ENCODE measurements around the gene LRRTM4. TPM values are rescaled to one million over a fixed set of nuclear protein-coding genes. Genes with fewer than 3 reads are reported as not detected.

Gene LRRTM4
- total and polyA plus RNA-seq, 2 donors (not counting 1 experiment from before 2014, with no cell fraction given) = 0.05 TPM; not detected in 1

DNA sequence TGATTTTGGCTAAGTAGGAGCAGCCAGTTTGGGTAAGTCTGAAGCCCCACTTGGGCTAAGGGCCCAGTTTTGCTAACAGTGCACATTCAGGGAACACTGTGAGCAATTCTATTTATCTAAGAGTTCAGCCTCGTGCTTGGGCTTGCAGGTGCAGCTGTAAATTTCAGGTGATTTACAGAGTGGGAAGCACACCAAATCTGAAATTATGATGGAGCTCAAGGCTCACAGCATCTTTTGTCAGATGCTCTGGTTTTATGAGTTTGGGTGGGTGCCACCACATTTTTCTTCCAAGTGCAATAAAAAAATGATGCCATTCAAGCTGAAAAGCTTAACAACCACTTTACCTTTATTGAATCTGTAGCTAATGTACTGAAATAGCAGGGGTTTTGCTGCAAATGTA lies 671.2 kb downstream of the LRRTM4 start:
- Histone ChIP-seq H3K4me2 (ENCODE audit: extremely low read depth, insufficient read depth, low read length) (no peak overlapping the region), H3K27me3 (ENCODE audit: control insufficient read depth, insufficient read depth, low read length) (no peaks in the 10 kb centered on the region), H4K20me1 (ENCODE audit: control insufficient read depth, extremely low read depth, insufficient read depth, low read length) (no peaks in the 10 kb centered on the region), H3K9me3 (ENCODE audit: control insufficient read depth, insufficient read depth, low read depth, low read length) (no peaks in the 10 kb centered on the region), H3K9ac (ENCODE audit: insufficient read depth, low read length) (no peak overlapping the region), H3K36me3 (ENCODE audit: control insufficient read depth, insufficient read depth, low read length) (no peaks in the 10 kb centered on the region), H3K4me1 (ENCODE audit: control insufficient read depth, extremely low read depth, insufficient read depth, low read length) (no peaks in the 10 kb centered on the region), H3K79me2 (ENCODE audit: control insufficient read depth, insufficient read depth, low read length) (no peaks in the 10 kb centered on the region), H2AFZ (ENCODE audit: low read length) (no peak overlapping the region), H3K4me3 (replicated peaks in 1 of 4; ENCODE audit: control extremely low read depth in 1 of 4, insufficient read depth in 1 of 4, low read depth in 3 of 4, low read length in 4 of 4) (no peak overlapping the region), H3K27ac (ENCODE audit: insufficient read depth, low read length) (no peak overlapping the region)
- TF ChIP-seq CTCF (conservative IDR thresholded peaks at IDR 0.05 in 1 of 2, IDR thresholded peaks at IDR 0.05 in 1 of 2; ENCODE audit: low read depth in 1 of 2, low read length in 2 of 2) (no peak), EZH2 (IDR thresholded peaks at IDR 0.05; ENCODE audit: low read length, missing control alignments) (no peak)
- no peak for DNase-seq (ENCODE audit: low read depth in 2 of 2)

DNA sequence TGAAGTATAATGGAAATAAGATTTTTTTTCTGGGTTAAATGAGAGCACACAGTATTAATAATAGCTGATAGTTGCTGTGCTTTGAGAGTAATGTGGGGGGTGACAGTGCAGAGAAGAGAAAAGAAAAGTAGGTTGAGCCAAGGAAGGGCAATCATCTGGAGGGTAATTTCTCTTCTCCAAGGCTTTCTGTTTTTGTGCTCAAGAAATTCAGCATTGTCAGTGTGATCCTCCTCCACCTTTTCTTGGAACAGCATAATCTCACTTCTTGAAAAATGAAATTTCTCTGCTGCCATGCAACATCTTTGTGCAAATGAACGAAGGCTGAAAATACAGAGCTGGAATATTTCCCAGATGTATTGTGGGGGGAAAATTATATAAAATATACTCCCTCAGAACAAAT lies 673.1 kb downstream of the LRRTM4 start:
- TF ChIP-seq EZH2 (IDR thresholded peaks at IDR 0.05; ENCODE audit: low read length, missing control alignments) = no peak
- TF ChIP-seq CTCF (conservative IDR thresholded peaks at IDR 0.05 in 1 of 2, IDR thresholded peaks at IDR 0.05 in 1 of 2; ENCODE audit: low read depth in 1 of 2, low read length in 2 of 2) = no peak
- Histone ChIP-seq H3K27me3 (ENCODE audit: control insufficient read depth, insufficient read depth, low read length) (no peaks in the 10 kb centered on the region), H3K4me1 (ENCODE audit: control insufficient read depth, extremely low read depth, insufficient read depth, low read length) (no peaks in the 10 kb centered on the region), H3K27ac (ENCODE audit: insufficient read depth, low read length) (no peak overlapping the region), H3K9me3 (ENCODE audit: control insufficient read depth, insufficient read depth, low read depth, low read length) (no peaks in the 10 kb centered on the region), H3K4me3 (replicated peaks in 1 of 4; ENCODE audit: control extremely low read depth in 1 of 4, insufficient read depth in 1 of 4, low read depth in 3 of 4, low read length in 4 of 4) (no peak overlapping the region), H3K79me2 (ENCODE audit: control insufficient read depth, insufficient read depth, low read length) (no peaks in the 10 kb centered on the region), H4K20me1 (ENCODE audit: control insufficient read depth, extremely low read depth, insufficient read depth, low read length) (no peaks in the 10 kb centered on the region), H3K4me2 (ENCODE audit: extremely low read depth, insufficient read depth, low read length) (no peak overlapping the region), H2AFZ (ENCODE audit: low read length) (no peak overlapping the region), H3K36me3 (ENCODE audit: control insufficient read depth, insufficient read depth, low read length) (no peaks in the 10 kb centered on the region), H3K9ac (ENCODE audit: insufficient read depth, low read length) (no peak overlapping the region)
- no peak for DNase-seq (ENCODE audit: low read depth in 2 of 2)

GRCh38 chr2:76839826-76840225 lies 682.4 kb downstream of the LRRTM4 start:
- no peaks in the 10 kb centered on the region for H3K27me3 ChIP-seq (ENCODE audit: control insufficient read depth, insufficient read depth, low read length)
- TF ChIP-seq CTCF (conservative IDR thresholded peaks at IDR 0.05 in 1 of 2, IDR thresholded peaks at IDR 0.05 in 1 of 2; ENCODE audit: low read depth in 1 of 2, low read length in 2 of 2) = no peak
- no peak for TF ChIP-seq EZH2 (IDR thresholded peaks at IDR 0.05; ENCODE audit: low read length, missing control alignments)
- H3K4me1 ChIP-seq (ENCODE audit: control insufficient read depth, extremely low read depth, insufficient read depth, low read length) = no peaks in the 10 kb centered on the region
- no peak overlapping the region for H3K27ac ChIP-seq (ENCODE audit: insufficient read depth, low read length)
- no peaks in the 10 kb centered on the region for H4K20me1 ChIP-seq (ENCODE audit: control insufficient read depth, extremely low read depth, insufficient read depth, low read length)
- H3K4me3 ChIP-seq (replicated peaks in 1 of 4; ENCODE audit: control extremely low read depth in 1 of 4, insufficient read depth in 1 of 4, low read depth in 3 of 4, low read length in 4 of 4) = no peak overlapping the region
- no peaks in the 10 kb centered on the region for H3K9me3 ChIP-seq (ENCODE audit: control insufficient read depth, insufficient read depth, low read depth, low read length)
- H3K4me2 ChIP-seq (ENCODE audit: extremely low read depth, insufficient read depth, low read length) = no peak overlapping the region
- no peak overlapping the region for H2AFZ ChIP-seq (ENCODE audit: low read length)
- H3K9ac ChIP-seq (ENCODE audit: insufficient read depth, low read length) = no peak overlapping the region
- H3K36me3 ChIP-seq (ENCODE audit: control insufficient read depth, insufficient read depth, low read length) = no peaks in the 10 kb centered on the region
- no peak for DNase-seq (ENCODE audit: low read depth in 2 of 2)
- H3K79me2 ChIP-seq (ENCODE audit: control insufficient read depth, insufficient read depth, low read length) = no peaks in the 10 kb centered on the region
